Measurements from ENCODE around the gene LETM1.

GRCh38 chr4:1819284-1819683 lies 36.7 kb downstream of the LETM1 start:
- TF ChIP-seq CTCF (CRISPR knock-in tag; IDR thresholded peaks at IDR 0.05) (no peak), POLR2AphosphoS5 (IDR thresholded peaks at IDR 0.05; ENCODE audit: low read depth, low read length) (no peak), ZNF879 (CRISPR knock-in tag; IDR thresholded peaks at IDR 0.05) (no peak), ZFP36 (IDR thresholded peaks at IDR 0.05; ENCODE audit: borderline replicate concordance, low read depth, low read length, partially characterized antibody) (no peak), REST (IDR thresholded peaks at IDR 0.05; ENCODE audit: borderline replicate concordance in 1 of 2, low read depth in 1 of 2, low read length in 2 of 2) (no peak), AKAP8 (CRISPR knock-in tag; IDR thresholded peaks at IDR 0.05) (no peak), ZNF589 (CRISPR knock-in tag; conservative IDR thresholded peaks at IDR 0.05) (no peak), MXI1 (IDR thresholded peaks at IDR 0.05; ENCODE audit: borderline replicate concordance, low read depth, low read length) (no peak), YY1 (IDR thresholded peaks at IDR 0.05; ENCODE audit: insufficient read depth, insufficient replicate concordance, low read depth, low read length) (no peak), HMG20A (CRISPR knock-in tag; IDR thresholded peaks at IDR 0.05; ENCODE audit: borderline replicate concordance) (no peak), HOMEZ (CRISPR knock-in tag; IDR thresholded peaks at IDR 0.05; ENCODE audit: low read depth) (no peak), EP300 (IDR thresholded peaks at IDR 0.05; ENCODE audit: low read depth in 2 of 2, low read length in 2 of 2) (no peak), EP300 (CRISPR knock-in tag; IDR thresholded peaks at IDR 0.05; ENCODE audit: borderline replicate concordance) (no peak), STAT5B (CRISPR knock-in tag; IDR thresholded peaks at IDR 0.05) (no peak), BCL6 (CRISPR knock-in tag; IDR thresholded peaks at IDR 0.05) (no peak)
